ENCODE measurements around the gene MRPL20.

The MRPL20 gene

GRCh38 chr1:1359664-1360468, 47.2 kb downstream of the MRPL20 start:
- DNase-seq = no peak

- DNase-seq = no peak
Measured at GRCh38 chr1:1359308-1359663, 47.8 kb downstream of the MRPL20 start.

GRCh38 chr1:1358433-1359271, 48.4 kb downstream of the MRPL20 start, which contains the start of gene MXRA8:
Gene MXRA8, minus strand, starts transcription at chr1:1358555. Its CDS starts 51 bp downstream, at chr1:1358504.
- DNase-seq = no peak

GRCh38 chr1:1357871-1358432, 49.1 kb downstream of the MRPL20 start:
- no peak for DNase-seq

- no peak for DNase-seq
Measured at GRCh38 chr1:1356796-1357401, 50.2 kb downstream of the MRPL20 start.

GRCh38 chr1:1356166-1356795, 50.8 kb downstream of the MRPL20 start:
- DNase-seq = no peak

GRCh38 chr1:1355416-1355815, 51.7 kb downstream of the MRPL20 start:
- DNase-seq = peak in 1 of 2 experiments; percentile 83

GRCh38 chr1:1354271-1355247, 52.5 kb downstream of the MRPL20 start:
- DNase-seq = no peak

GRCh38 chr1:1353389-1354151, 53.5 kb downstream of the MRPL20 start:
- DNase-seq = no peak

- no peak for DNase-seq
Measured at GRCh38 chr1:1352786-1353388, 54.2 kb downstream of the MRPL20 start.

All from NCI-H526 (cell line).